GM18517 (cell line): ENCODE measurements around the gene KIF26B.

Experiments used
- ATAC-seq: cut with Tn5 transposase; IDR thresholded peaks from one replicate; pipeline ENCODE4 v1.9.1; 2021; ENCODE audit warnings: mild to moderate bottlenecking, moderate library complexity; ENCODE audit not compliant: unreplicated experiment

The KIF26B gene

DNA sequence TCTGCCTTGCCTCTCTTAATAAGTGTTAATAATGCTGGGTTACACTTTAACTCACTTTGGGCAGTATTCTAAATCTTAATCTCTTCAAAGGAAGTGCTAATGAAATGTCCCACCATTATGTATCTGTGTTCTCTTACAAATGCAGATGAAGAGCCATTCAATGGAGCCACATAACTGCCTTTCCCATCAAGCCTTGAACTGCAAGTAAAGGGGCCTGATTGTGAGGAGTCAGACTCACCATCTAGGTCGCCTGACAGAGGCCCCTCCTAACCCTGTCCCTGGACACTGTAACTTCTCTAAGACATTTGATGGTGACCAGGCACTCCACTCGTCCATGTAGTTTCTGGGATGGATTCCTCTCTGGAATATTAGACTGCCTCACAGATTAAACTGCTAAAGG, 329.4 kb downstream of the KIF26B start:
- ATAC-seq: no peak

DNA sequence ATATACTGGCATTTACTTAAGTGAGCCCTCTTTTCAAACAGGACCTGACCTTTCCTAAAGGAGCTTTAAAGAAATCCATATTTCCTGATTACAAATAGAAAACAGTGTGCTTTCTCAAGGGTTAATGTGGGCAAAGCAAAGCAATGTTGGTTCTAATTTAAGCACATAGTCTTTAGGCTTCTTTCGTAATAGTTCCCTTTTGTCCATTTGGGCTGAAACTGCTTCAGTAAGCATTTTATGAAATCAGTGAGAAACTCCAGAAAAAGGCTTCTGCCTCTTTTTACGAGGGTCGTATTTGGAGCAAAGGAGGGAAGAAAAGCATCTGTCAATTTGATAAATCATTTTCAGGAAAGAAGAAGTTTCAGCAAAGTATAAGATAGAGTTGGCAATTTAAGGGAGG, 331.2 kb downstream of the KIF26B start:
- ATAC-seq: no peak

DNA sequence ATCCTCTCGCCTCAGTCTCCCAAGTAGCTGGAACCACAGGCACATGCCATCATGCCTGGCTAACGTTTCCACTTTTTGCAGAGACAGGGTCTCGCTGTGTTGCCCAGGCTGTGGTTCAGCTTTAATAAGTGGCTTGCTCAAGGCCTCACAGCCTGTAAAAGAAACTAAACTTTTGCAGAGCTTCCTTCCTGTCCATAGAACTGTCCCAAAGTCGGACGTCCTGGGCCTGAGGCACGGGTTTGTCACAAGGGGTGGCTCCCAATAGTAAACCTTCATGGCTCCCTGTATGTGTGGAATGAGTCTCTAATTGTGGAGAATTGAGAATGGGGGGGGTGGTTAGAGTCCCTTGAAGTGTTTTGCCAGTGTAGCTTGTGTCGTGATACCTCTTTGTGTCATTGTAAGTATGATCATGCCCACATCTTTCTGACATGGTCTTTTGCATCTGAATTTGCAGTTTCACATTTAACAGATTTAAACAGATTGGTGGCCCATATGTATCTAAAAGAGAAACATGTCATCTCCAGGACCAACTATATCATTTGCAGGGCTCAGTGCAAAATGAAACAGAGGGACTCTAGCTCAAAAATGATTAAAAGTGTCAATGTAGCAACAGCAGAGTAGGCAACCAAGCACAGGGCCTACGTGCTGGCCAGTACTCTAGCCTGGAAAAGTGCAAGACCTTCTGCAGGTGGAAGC, 332.1 kb downstream of the KIF26B start:
- no peak for ATAC-seq

DNA sequence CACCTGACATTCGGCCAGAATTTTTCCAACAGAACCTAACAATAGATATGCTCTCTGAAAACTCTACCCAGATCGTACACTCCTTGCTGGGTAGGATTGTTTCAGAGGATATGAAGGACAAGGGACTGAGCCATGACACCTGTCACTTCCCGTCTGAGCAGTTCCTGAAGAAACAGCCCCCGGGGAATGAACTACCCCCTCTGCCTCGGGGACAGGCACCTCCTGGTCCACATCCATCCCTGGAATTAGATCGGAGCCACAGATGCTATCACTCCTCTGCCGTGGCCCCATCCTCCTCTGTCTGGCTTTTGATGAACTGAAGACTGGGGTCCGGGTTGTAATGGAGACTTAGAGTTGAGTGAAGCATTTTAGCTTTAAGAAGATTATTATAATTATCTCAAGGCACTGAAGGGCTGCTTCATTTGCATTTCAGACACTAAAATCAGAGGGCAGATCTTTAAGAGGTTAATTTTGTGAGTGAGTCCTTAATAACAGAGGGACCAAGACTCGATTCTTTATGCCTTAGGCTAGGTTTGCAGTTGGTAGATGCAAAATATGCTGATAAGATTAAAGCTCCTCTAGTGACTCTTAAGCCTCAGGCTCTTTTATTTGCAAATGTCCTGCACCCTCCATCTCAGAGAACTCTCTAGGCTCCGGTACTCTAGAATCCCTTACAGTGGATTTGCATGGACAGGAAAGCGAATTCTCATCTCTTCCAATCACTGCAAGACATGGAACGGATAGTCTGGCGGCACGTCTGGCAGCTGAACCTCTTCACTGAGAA, 333.8 kb downstream of the KIF26B start:
- ATAC-seq: no peak

DNA sequence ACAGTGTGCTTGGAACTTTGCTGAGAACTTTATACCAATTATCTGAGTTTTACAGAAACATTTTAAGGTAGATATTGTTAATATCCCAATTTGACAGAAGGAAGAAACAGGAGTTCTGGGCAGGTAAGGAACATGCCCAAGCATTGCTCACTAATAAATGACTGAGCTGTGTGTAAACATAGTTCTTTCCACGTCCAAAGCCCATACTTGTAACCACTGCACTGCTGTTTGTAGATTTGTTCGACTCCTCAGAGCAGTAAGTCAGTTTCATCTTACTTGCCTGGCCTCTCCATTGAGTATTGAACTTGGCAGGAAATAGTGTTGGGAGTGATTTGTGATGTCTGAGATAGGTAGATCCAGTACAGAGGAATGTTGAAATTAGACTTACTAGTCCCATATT, 335.1 kb downstream of the KIF26B start:
- ATAC-seq: no peak

DNA sequence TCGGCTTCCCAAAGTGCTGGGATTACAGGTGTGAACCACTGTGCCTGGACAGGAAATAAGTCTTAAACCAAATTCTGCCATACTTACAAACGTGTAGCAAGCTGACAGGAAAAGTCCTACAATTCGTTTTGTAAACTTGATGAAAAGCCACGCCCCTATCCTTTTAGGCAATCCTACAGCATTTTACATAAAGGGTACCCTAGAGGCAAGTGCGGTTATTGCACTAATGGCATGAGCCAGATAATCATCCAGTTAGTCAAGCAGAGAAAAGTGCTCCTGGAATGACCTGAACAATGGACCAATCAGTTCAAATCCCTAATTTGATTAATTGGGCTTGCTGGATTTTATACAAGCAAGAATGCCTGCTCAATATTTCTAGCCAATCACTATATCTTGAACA, 338.2 kb downstream of the KIF26B start:
- no peak for ATAC-seq

DNA sequence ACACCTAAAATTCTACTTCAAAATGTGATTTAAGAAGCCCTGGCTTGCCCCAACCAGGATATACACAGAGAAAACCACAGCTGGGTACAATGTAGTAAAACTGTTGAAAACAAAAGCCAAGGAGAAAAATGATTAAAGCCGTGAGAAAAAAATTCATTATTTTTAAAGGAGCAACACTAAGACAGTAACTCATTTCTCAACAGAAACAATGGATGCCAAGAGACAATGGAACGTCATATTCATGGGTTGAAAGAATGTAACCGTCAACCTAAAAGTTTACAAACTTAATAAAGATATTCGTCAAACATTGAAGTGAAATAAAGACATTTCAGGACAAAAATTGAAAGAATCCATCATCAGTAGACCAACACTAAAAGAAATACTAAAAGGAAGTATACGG, 340.9 kb downstream of the KIF26B start:
- ATAC-seq: no peak

DNA sequence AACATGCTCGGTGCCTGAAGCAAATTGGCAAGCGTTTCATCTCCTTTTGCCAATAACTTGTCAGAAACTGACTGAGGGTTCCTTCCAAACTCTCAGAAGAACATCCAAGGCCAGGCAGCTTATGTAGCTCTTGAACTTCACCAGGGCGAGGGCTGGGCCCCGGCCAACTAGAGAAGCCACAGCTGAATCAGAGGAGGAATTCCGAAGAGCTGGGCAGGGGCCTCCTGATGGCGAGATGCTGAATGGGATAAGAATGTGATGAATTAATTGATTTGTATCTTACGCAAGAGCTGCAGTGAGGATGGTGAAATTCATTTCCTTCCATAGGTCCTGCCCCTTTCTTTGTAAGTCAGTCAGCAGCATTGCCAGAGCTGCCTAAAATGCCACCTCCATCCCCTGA, 345.8 kb downstream of the KIF26B start:
- ATAC-seq: no peak

DNA sequence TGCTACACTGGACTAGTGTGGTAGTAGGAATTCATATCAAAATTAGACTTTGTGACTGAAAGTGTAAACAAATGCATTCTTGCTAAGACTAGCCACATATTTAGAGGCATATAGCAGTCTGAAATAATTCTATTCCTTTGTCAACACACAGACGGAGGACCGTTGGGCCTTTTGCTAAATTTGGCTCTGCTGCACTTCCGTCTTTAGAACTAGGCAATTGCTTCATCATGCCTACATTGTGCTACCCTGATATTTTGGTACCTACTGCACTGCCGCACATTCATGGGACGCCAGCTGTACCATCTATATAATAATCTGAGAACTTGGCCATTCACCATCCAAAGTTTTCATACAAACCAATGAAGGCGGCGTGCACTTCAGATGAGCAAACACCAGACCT, 346.8 kb downstream of the KIF26B start:
- no peak for ATAC-seq

DNA sequence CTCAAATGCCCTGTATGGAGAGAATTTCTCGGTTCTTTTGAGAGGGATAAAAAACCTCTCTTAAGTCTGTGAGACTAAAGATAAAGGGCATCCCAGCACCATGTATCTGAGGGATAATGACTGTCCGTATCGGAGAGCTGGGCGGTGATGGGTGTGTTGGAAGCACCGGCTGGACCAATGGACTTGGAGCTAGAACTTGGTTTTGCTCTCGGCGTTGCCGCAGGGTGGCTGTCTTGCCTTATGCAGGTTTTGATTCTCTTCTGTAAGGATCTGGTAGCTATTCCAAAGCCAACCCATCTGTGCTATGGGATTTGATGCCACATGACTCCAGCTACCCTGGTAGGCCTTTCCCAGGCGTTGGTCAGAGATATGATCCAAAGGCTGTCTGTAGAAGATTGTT, 348.8 kb downstream of the KIF26B start:
- no peak for ATAC-seq

DNA sequence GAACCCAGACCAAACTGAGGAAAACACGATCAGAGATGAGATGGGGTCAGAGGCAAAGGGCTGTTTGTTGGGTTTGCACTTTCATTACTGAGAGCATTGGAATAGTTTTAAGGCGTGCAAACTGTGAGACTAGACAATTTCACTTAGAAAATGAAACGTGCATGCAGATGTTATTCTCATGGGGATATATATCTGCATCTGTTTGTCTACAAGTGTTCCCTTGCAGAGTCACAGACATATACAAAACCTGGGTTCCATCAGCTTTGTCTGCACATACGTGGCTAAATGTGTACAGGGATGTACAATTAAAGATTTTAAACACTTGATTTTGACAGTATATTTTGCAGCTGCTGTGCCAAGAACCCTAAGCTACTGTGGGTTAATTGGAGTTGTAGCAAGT, 355.4 kb downstream of the KIF26B start:
- no peak for ATAC-seq

DNA sequence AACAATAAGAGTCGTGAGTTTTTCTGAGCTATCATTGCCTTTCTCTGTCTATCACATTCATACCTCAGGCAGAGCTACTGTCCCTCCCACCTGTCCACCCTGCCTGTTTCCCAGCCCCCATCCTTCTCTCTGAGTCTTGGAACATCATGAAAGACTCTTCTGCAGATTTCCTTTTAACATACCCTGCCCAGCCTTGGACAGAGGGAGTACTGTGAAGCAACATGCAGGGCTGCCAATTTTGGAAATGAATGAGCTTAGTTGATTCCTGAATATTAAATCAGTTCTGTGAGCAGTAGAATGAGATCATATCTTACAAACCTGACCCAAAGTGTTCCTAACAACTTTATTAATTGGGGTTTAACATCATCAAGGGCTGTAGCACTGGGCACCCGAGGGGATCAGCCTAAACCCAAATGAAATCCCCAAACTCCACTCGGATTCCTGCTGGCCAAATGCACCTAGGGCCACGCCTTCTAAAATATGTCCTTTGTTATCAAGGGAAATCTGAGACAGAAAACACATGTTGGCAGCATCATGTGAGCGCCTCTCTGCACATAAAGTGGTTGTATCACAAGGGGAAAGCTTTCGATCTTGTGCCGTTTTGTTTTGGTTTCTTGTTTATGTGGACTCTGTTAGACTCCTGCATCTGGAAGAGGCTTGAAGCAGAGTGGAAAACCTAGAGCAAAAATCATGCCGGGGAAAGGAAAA, 357.6 kb downstream of the KIF26B start:
- ATAC-seq: no peak

DNA sequence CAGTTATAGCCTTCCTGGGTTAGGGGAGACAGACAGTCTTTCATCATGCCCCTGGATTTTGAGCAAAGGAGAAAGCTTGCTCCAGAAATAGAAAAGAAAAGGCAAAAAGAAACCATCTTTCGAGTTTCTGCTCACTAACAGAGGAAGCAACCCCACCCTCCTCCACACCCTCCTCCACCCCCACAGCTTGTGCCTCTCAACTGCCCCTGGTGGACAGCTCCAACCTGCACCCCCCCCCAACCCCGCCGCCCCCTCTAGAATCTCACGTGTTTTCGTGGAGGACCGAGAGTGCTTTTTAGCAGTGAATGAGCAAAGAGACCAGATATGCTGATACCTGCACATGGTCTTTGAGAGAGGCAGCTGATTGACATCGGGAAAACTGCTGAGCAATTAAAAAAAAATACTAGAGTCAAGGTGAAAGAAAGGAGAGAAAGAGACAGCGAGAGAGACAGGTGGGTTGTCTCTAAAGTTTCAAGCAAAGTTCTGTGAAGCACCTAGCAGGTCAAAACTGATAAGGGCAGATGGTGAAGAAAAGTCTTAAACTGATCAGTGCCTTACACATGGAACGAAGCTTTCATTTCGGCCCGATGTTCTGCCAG, 358.3 kb downstream of the KIF26B start:
- no peak for ATAC-seq

DNA sequence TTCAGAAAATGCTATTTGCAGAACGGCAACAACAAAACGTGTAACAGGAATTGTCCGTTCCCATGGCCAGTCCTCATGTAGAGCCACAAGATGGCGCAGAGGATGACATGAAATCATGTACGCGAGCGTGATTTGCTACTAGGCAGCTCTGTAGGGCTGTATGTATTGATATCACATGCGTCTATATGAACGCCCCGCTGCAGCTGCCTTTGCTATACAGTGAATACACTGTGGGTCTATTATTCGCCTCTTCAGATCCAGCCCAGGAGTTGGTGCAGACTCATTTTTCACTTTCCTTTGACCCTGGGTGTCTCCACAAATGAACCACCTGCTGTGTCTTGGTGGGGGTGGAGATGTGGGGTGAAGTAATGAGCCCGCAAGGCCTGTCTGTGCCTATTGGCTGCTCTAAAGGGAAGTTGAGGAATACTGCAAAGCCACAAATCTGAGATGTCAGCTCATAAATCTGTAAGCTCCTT, 361.5 kb downstream of the KIF26B start:
- no peak for ATAC-seq

DNA sequence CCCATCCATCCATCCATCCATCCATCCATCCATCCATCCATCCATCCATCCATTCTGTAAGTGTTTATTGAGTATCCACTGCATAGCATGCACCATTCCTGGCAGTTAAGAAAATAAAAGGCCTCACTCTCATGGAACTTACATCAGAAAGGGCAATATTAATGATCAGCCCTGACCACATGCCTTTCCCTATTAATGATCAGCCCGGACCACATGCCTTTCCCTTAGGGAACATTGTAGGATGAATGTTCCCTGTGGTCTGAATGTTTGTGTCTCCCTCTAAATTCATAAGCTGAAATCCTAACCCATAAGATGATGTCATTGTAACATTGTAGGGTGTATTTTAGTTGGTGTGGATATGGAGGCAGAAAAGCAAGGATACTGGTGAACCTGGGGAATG, 365.8 kb downstream of the KIF26B start:
- no peak for ATAC-seq

DNA sequence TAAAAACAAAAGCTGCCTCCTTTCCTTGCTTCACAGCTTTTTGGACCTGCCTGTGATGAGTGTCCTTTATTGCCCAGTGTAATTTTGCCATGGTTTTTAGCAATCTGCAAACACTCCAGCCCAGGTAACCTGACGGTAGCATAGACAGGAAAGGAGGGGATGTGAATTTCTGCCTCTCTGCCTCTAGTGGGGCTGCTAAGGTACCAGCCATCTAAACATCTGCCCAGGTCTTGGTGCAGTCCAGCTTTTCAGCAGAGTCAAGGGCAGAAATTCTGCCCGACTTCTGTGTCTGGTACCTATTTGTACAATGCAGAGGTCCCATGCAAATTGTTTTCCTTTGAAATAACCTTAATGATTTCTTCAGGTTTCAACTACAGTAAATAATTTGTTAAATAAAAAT, 371.4 kb downstream of the KIF26B start:
- no peak for ATAC-seq

DNA sequence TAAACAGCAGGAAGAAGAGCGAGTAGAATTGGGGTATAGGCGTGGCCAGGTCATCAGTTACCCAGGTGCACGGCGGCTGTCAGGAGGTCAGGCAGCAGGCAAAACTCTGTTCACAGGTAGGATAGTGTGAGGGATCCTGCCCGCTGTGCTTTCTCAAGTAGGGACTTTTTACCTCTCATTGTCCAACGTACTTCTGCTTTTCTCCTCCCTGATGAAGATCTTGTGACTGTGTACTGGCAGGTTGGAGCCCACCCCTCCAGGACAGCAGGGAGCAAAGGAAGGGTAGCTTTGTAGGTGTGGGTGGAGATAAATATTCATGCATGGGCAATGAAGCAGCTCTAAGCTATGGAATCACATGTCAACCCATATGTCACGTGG, 373.5 kb downstream of the KIF26B start:
- ATAC-seq: no peak

DNA sequence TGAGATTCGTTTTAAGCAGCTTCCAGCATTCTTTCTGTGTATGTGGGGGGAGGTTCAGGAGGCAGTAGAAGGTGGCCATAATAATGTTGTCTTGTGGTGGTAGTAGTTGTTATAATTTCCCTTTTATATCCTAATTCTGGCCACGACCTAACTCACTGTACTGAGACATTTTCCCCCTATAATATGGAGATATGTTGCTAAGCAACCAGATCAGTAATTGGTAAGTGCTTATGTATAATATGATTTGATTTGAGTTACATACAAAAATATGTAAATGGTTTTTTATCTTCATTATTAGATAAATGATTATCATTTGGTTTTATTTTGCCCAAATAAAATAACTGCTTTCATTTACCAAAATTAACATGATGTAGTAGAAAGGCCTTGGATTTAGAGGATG, 376.2 kb downstream of the KIF26B start:
- no peak for ATAC-seq

DNA sequence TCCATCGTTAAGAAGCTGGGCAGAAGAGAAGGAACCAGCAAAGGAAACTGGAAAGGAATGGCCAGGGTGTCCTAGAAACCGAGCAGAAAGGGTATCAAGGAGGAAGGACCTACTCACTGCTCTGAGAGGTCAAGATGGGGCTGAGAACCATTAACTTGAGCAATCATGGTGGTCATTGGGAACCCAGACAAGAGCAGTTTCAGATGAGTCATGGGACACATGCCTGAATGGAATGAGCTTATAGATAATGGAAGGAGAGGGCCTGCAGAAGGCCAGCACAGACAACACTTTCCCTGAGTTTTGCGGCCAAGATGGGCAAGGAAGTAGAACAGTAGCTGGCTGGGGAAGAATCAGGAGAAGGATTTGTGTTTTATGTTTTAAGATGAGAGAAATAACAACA, 383.2 kb downstream of the KIF26B start:
- no peak for ATAC-seq

DNA sequence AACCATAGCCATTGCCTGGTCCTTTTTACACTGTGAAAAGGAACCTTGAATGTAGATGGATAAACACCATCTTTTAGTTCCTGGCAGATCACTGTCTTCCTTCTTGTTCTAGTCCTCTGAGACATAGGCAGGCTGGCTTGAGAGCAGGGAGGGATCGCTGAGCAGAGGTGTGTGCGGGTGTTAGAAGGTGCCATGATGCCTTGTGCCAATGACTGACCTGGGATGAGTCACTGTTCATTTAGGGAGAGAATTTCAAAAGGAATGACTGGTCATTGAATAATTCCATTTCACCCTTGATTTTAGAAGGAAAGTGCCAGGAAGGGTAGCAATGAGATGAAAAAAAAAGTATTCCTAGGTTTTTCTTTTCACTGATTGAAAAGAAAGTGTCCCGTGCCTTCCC, 383.9 kb downstream of the KIF26B start:
- no peak for ATAC-seq

DNA sequence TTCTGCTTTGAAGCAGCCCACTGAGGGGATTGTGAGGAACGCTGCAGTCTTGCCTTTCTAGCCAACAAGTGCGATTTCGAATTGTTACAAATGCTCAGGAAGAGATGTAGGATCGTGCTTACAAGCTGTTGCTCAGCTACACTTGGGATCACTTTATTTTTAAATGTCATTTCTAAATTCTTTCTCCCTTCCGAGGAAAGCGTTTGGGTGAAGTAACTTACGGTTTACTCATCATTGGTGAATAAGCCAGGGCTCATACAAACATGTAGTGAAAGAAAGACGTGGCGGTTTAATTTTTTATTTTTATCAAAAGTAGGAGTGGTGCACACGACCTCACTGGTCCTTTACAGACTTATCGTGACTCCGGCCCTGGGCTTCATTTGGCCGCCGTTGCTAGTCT, 386.6 kb downstream of the KIF26B start:
- ATAC-seq: no peak

DNA sequence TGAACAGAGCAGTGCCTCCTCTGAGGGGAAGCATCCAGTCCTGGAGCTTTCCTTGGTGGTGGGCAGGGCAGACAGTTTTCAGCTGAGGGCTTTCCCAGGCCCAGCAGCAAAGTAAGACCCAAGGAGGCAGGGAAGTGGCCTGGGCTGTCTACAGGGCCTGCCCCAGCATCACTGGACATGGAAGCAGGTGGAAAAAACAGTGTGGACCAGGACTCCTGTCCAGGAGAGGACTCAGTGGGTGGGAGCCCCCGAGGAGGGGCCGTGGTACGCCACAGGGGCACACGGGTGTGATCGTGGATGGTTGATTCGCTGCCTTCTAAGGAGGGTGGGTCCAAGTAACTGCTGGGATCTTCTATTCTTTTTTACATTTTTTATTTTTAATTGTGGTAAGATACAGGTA, 387.6 kb downstream of the KIF26B start:
- no peak for ATAC-seq
